ENCODE results near the gene COX18. TPM values are rescaled to one million over a fixed set of nuclear protein-coding genes. Genes with fewer than 3 reads are reported as not detected.

Gene COX18
- polyA plus RNA-seq, 1 experiment, result 16.7 TPM

DNA sequence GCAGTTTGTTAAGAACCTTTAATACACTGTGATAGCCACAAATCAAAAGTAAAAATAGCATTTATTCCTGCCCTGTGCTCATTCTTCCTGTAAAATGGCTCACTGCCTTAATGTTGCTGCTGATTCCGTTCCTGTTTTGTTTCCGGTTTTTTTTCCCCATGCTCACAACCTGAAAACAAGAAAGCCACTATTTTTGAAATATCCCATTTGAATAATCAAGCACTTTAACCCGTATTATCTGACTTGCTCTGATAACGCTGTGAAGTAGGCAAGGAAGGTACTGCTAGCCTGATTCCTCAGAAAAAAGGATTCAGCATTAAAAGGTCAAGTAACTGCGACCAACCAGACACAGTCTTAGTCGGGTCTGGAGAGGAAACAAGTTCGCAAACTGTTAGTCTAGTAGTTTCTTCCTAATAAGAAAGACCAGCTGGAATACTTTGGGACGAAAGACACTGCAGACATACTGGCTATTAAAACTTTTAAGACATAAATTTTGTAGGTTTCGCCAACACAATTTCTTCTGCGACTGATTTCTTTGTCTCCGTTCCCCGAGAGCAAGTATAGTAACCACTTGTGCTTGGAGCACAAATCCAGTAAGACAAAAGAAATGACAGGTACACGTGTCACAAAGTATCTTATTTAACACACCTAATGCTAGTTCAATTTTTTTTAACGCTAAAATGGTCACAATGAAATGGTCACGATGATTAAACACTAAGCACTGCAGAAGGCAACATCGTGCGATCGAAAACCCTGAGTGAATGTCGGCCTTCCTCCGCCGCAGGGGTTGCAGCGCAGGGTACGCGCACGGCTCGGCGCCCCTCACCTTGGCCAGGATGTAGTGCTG is 802 bp downstream of the COX18 start:
- no peaks in the 10 kb centered on the region; the same call in 1 of the 2 replicates for H3K9me3 ChIP-seq (ENCODE audit: control insufficient read depth, insufficient read depth, low read length)
- TF ChIP-seq, protein P1, sequence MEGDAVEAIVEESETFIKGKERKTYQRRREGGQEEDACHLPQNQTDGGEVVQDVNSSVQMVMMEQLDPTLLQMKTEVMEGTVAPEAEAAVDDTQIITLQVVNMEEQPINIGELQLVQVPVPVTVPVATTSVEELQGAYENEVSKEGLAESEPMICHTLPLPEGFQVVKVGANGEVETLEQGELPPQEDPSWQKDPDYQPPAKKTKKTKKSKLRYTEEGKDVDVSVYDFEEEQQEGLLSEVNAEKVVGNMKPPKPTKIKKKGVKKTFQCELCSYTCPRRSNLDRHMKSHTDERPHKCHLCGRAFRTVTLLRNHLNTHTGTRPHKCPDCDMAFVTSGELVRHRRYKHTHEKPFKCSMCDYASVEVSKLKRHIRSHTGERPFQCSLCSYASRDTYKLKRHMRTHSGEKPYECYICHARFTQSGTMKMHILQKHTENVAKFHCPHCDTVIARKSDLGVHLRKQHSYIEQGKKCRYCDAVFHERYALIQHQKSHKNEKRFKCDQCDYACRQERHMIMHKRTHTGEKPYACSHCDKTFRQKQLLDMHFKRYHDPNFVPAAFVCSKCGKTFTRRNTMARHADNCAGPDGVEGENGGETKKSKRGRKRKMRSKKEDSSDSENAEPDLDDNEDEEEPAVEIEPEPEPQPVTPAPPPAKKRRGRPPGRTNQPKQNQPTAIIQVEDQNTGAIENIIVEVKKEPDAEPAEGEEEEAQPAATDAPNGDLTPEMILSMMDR (IDR thresholded peaks at IDR 0.05; ENCODE audit: low read depth, low read length), result no peak
- POLR2A ChIA-PET, result no interaction called here
- DNase-seq (ENCODE audit: low read depth, low spot score), result no peak
- H3K4me3 ChIP-seq (ENCODE audit: low read depth, low read length), result peak overlapping the region; percentile 77
- CTCF ChIA-PET, result interaction anchor here (0.6 kb wide), 1 partner anchor 743 kb away, joined by 3 read pairs; no protein-coding TSS in a partner anchor
- H3K27ac ChIP-seq (ENCODE audit: low read depth, low read length), result peak overlapping the region; percentile 90
- H3K27me3 ChIP-seq (ENCODE audit: control insufficient read depth, insufficient read depth, low read length), result no peaks in the 10 kb centered on the region

DNA sequence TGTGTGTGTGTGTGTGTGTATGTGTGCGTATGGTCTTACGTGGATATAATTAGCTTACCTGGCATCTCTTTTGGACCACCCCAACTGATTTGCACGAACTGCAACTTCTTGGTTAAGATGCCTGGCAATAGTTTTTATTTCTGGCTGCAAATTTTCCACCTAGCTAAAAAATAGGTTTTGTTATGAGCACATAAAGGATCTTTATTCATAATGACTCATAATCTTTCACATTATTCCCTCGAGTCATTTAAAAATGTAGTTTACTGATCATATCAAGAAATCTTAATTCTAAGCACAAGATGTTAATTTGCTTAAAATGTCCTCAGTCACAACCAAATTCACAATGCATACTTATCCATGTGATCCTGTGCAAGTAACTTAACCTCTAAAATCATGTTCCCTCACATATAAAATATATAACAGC is 1.5 kb downstream of the COX18 start:
- CTCF ChIA-PET, result interaction anchor here (0.6 to 1.1 kb wide), 2 partner anchors 500 to 743 kb away, joined by 3 read pairs; no protein-coding TSS in a partner anchor
- Histone ChIP-seq H3K4me3 (ENCODE audit: low read depth, low read length) (peak overlapping the region; percentile 77), H3K27ac (ENCODE audit: low read depth, low read length) (no peak overlapping the region), H3K9me3 (ENCODE audit: control insufficient read depth, insufficient read depth, low read length) (no peaks in the 10 kb centered on the region; the same call in 1 of the 2 replicates), H3K27me3 (ENCODE audit: control insufficient read depth, insufficient read depth, low read length) (no peaks in the 10 kb centered on the region)
- POLR2A ChIA-PET, result no interaction called here
- no peak for DNase-seq (ENCODE audit: low read depth, low spot score)
- TF ChIP-seq, protein P1 (IDR thresholded peaks at IDR 0.05; ENCODE audit: low read depth, low read length), result no peak

DNA sequence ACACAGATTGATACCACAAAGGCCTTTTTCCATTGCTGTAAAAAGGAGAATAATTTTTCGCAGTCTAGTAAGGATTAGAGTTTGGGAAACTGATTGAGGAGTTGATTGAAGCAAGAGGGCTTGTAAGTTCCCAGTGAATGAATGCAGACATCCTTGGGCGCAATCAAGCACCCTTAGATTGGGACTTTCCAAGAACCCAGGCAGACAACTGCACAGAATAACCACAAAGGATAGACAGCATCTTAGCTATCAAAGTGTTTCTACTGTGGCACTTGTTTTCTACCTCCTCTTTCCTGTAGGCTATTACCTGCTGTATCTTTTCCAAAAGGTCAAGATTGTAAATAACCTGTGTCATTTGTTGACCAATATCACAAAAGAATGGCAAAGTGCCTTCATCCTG is 2.6 kb downstream of the COX18 start:
- H3K4me3 ChIP-seq (ENCODE audit: low read depth, low read length), result no peak overlapping the region
- ChIA-PET POLR2A (no interaction called here), CTCF (interaction anchor here (1.1 kb wide), 1 partner anchor 499 kb away, joined by 3 read pairs; no protein-coding TSS in a partner anchor)
- DNase-seq (ENCODE audit: low read depth, low spot score), result no peak
- H3K27ac ChIP-seq (ENCODE audit: low read depth, low read length), result no peak overlapping the region
- no peaks in the 10 kb centered on the region; the same call in 1 of the 2 replicates for H3K9me3 ChIP-seq (ENCODE audit: control insufficient read depth, insufficient read depth, low read length)
- H3K27me3 ChIP-seq (ENCODE audit: control insufficient read depth, insufficient read depth, low read length), result no peaks in the 10 kb centered on the region
- TF ChIP-seq, protein P1 (IDR thresholded peaks at IDR 0.05; ENCODE audit: low read depth, low read length), result no peak

DNA sequence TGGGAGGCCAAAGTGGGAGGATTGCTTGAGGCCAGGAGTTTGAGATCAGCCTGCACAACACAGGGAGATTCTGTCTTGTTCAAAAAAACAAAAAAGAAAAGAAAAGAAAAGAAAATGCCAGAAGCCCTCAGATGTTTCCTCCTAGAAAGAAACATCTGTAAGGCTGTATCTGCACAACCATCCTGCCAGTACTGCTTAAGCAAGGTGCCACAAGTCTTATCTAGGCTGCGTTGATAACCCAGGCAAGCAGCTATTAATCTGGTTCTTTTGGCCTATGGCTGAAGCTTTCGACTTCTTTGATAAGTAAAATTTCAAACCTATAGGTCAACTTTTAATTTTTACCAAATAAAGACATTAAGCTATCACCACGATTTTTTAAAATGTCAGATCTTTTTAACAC is 3.1 kb downstream of the COX18 start:
- no peak overlapping the region for H3K4me3 ChIP-seq (ENCODE audit: low read depth, low read length)
- DNase-seq (ENCODE audit: low read depth, low spot score), result no peak
- TF ChIP-seq, protein P1 (IDR thresholded peaks at IDR 0.05; ENCODE audit: low read depth, low read length), result no peak
- H3K27ac ChIP-seq (ENCODE audit: low read depth, low read length), result no peak overlapping the region
- ChIA-PET POLR2A (no interaction called here), CTCF (no interaction called here)
- no peaks in the 10 kb centered on the region for H3K27me3 ChIP-seq (ENCODE audit: control insufficient read depth, insufficient read depth, low read length)
- no peaks in the 10 kb centered on the region; the same call in 1 of the 2 replicates for H3K9me3 ChIP-seq (ENCODE audit: control insufficient read depth, insufficient read depth, low read length)

DNA sequence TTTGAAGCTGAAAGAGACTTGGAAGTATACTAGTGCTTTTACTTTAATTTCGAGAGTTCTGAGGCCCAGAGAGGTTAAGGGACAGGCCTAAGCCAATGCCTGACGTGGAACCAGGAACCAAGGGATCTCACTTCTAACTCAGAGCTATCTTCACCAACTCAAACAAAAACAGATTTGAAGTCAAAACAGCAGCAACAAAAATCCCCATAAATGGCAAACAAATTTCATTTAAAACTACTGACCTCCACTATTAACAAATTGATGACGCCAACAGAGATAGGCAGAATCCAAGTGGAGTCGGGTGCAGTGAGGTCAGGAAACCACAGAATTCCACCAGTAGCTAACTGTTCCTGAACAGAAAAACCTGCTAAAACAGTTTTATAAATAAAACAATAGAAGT is 5.0 kb downstream of the COX18 start:
- DNase-seq (ENCODE audit: low read depth, low spot score), result no peak
- Histone ChIP-seq H3K27ac (ENCODE audit: low read depth, low read length) (no peak overlapping the region), H3K27me3 (ENCODE audit: control insufficient read depth, insufficient read depth, low read length) (no peaks in the 10 kb centered on the region), H3K4me3 (ENCODE audit: low read depth, low read length) (no peak overlapping the region), H3K9me3 (ENCODE audit: control insufficient read depth, insufficient read depth, low read length) (no peaks in the 10 kb centered on the region; the same call in 1 of the 2 replicates)
- POLR2A ChIA-PET, result no interaction called here
- CTCF ChIA-PET, result interaction anchor here (1.9 kb wide), 1 partner anchor 192 kb away, joined by 4 read pairs; no protein-coding TSS in a partner anchor
- TF ChIP-seq, protein P1 (IDR thresholded peaks at IDR 0.05; ENCODE audit: low read depth, low read length), result no peak

All from AG04450 (cell line).